GM21723 (cell line): ENCODE measurements around the gene RNASE9.
"Not testable (repeated sequence)": the region's sequence is repeated elsewhere in the genome, so short reads cannot be mapped to it uniquely, and the experiment has no call there.

Experiments
- ATAC-seq: cut with Tn5 transposase; IDR thresholded peaks from one replicate; pipeline ENCODE4 v1.9.1; 2021; ENCODE audit warnings: mild to moderate bottlenecking, moderate library complexity; ENCODE audit not compliant: unreplicated experiment

RNASE9 gene

GRCh38 chr14:20578325-20578724, 17.5 kb upstream of the RNASE9 start:
- ATAC-seq, result no peak

DNA sequence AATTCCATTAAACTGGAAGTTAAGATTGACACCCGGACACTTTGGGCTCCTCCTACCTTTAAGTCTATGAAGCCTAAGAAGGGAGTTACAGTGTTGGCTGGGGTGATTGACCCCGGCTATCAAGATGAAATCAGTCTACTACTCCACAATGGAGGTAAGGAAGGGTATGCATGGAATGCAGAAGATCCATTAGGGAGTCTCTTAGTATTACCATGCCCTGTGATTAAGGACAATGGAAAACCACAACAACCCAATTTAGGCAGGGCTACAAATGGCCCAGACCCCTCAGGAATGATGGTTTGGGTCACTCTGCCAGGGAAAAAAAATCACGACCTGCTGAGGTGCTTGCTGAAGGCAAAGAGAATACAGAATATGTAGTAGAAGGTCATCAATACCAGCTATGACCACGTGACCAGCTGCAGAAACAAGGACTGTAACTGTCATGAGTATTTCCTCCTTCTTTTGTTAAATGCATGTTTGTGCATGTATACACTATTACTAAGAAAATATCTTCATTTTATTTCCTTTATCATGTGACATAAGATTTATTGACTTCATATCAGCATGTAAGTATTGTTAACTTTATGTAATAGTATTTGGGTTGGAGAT, 11.6 kb upstream of the RNASE9 start:
- ATAC-seq, result not testable (repeated sequence)

GRCh38 chr14:20570720-20571119, 9.9 kb upstream of the RNASE9 start:
- not testable (repeated sequence) for ATAC-seq

GRCh38 chr14:20569865-20570264, 9.0 kb upstream of the RNASE9 start:
- not testable (repeated sequence) for ATAC-seq

DNA sequence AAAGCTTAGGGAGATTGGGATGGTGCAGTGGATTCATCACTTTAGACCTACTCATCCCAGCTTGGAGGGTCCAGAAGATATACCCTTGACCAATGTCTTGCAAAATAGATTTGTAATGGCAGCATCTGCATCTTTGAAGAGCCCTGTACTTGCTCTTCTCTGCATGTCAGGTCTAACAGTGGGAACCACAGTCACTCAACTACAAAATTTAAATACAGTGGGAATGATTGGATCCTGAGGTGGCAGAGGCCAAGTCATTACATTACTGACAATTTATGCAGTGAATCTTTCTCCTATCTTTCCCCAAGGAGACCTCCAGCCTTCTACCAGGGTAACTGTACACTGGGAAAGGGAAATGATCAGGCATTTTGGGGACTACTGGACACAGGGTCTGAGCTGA, 8.2 kb upstream of the RNASE9 start:
- no peak for ATAC-seq

DNA sequence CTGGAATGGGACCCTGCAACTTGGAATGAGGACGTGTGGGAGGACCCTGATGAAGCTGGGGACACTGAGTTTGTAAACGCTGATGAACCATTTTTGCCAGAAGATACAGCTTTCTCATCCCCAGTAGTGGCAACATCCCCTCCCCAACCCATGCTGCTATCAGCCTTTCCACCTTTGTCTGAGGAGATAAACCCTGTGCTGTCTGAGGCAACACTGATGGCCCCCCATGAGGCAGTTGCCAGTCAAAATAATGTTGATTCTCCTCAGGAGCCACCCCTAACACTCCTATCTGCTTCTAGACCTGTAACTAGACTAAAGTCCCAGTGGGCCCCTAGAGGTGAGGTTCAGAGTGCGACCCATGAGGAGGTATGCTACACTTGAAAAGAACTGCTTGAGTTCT, 7.5 kb upstream of the RNASE9 start:
- ATAC-seq, result no peak

DNA sequence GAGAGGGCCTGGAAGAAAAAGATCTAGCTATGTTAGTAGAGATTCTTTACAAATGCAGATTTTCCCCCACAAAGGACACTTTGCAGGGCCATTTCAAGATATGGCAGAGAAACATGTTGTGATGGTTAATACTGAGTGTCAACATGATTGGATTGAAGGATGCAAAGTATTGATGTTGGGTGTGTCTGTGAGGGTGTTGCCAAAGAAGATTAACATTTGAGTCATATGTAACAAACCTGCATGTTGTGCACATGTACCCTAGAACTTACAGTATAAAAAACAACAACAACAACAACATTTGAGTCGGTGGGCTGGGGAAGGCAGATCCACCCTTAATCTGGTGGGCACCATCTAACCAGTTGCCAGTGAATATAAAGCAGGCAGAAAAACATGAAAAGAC, 6.4 kb upstream of the RNASE9 start:
- ATAC-seq, result not testable (repeated sequence)

DNA sequence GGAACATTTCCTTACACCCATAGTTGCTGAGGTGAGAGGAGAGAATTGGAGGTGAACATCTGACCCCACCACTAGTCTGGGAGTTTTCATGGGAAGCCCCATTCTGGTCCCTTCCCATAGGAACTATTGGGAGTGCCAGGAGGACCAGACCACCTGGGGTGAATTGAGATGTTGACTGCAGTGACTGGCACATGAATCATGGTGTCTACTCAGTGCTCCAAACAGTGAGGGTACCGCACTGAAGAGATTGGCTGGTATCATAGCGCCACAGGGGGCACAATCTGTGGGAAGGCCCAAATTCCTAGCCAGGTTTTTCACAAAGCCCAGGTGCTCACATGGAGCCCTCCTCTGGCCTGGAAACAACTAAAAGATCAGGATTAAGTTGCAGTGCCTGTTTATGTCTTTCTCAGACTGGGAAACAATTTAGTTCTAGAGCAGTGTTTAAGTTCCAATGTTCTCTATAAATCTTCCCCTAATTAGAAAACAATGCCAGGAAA, 3.7 kb upstream of the RNASE9 start:
- no peak for ATAC-seq

GRCh38 chr14:20563971-20564370, 3.1 kb upstream of the RNASE9 start:
- ATAC-seq, result no peak

- no peak for ATAC-seq
Observed at GRCh38 chr14:20559461-20559904, 1.4 kb downstream of the RNASE9 start.

GRCh38 chr14:20557212-20557542, 3.7 kb downstream of the RNASE9 start:
- no peak for ATAC-seq

DNA sequence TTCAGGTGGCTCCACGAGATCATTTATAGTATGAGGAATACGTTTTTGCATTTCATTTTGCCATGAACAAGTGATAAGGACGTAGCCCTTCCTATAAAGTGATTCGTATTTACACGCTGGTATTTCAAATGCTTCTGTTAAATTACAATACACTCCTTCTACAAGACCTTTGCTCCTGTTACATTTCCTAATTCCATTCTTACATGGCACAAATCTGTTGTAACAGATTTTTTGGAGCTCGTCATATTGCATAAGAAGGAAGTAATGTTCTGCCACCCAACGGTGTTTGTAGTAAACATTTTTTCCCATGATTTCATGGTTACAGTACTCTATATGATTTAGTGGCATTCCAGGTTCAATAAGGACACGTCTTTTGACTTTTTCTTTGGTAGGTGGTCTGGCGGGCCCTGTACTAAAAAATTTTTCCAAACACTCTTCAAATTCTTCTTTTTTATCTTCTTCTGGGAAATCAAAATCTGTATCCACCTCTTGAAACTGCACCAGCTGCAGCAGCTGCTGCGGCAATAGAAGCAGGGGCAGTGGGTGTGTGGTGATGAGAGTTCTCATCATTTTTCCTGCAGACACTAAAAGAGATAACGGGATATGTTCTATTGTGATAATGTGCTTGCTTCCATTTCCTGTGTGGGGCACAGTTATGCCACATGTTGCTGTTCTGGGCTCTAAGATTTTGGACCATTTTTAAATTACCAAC, 4.2 kb downstream of the RNASE9 start:
- ATAC-seq, result no peak

- ATAC-seq, result no peak
Observed at GRCh38 chr14:20555845-20556244, 5.0 kb downstream of the RNASE9 start.

DNA sequence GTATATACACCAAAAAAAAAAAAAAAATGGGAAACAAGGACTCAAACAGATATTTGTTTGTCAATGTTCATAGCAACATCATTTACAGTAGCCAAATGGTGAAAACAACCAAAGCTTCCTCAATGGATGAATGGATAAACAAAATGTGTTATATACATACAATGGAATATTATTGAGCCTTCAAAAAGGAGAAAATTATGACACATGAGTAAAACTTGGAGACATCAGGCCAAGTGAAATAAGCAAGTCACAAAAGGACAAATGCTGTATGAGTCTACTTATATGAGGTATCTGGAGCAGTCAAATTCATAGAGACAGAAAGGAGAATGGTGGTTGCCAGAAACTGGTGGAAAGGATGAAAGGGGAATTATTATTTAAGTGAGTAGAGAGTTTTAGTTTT, 7.8 kb downstream of the RNASE9 start:
- no peak for ATAC-seq

DNA sequence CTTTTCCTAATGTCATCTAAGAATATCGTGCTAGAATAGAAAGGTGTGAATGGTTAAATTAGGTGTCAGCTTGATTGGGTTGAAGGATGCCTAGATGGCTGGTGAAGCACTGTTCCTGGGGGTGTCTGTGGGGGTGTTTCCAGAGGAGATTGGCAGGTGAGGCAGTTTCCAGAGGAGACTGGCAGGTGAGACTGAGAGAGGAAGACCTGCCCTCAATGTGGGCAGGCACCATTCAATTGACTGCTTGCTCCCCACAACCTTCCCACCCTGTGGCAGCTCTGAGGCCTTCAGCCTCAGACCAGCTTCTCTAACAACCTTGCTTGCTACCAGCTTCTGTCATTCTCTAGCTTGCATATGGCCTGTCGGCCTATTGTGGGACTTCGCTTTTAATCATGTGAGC, 9.2 kb downstream of the RNASE9 start:
- ATAC-seq, result no peak

GRCh38 chr14:20550926-20551325, 9.9 kb downstream of the RNASE9 start:
- no peak for ATAC-seq

DNA sequence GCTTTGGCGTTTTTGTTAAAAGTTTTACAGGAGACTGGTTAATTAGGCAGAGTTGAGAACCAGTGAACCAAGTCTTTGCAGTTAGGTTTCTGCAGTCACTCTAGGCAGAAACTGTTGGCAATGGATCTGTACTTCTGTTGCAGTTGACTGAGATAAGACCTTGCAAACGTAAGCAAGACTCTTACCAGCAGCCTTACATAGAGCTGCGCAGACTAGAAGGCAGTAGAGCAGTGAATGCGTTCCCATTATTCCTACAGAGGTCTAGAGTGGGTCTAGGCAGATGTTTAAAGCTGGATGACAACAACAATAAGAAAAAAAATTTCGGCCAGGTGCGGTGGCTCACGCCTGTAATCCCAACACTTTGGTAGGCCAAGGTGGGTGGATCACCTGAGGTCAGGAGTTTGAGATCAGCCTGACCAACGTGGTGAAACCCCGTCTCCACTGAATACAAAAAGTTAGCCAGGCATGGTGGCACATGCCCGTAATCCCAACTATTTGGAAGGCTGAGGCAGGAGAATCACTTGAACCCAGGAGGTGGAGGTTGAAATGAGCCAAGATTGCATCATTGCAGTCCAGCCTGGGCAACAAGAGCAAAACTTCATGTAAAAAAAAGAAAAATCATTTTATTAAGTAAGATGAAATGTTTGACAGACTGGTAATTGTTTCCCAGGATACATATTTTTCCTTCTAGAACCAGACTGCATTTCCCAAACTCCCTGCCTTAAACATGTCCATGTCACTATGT, 12.3 kb downstream of the RNASE9 start:
- no peak for ATAC-seq

DNA sequence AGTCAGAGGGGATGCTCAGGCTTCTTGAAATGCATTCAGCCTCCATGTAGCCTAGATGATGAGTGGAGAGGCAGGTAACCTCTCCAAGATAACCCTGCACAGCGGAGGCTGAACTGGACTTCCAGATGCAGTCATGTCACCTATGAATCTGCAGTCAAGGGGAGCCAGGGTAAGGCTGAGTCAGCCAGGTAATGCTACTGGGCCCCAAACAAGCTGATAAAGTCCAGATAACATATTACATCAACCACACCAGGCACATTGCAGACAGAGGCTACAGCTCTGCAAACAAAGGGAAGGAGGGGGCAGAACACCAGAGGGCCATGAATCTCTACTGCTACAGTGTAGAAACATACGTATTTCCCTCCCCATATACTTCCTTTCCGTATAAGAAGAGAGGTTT, 14.0 kb downstream of the RNASE9 start:
- ATAC-seq, result no peak

- ATAC-seq, result no peak
Observed at GRCh38 chr14:20539906-20540305, 20.9 kb downstream of the RNASE9 start.

DNA sequence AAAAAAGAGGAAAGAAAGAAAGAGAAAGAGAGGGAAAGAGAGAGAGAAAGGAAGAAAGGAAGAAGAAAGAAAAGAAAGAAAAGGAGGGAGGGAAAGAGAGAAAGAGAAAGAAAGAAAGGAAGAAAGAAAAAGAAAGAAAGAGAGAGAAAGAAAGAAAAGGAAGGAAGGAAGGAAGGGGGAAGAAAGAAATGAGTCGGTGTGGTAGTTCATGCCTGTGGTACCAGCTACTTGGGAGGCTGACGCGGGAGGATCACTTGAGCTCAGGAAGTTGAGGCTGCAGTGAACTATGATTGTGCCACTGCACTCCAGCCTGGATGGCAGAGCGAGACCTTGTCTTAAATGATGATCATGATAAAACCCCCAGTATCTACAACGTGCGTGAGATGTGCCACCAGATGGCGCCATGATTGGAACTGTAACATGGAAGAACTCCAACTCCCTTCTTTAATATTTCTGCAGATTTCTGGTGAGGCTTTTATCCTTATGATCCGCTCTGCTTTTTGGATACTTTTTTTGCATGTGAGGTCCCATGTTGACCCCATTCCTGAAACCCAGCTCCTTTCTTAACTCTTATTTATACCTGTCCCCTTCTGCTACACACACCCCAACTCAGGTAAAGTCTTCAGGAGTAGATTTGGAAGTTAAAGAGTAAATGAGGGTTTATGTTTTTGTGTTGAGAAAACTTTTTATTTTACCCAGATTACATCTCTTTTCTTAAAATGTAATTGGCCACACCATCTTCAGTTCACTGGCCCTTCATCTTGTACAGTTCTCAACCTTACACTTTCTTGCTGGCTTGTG, 29.9 kb downstream of the RNASE9 start:
- peak; percentile 72 for ATAC-seq

- no peak for ATAC-seq
Observed at GRCh38 chr14:20529806-20530205, 31.0 kb downstream of the RNASE9 start.
